ENCODE data around the gene NFKBIE.

GRCh38 chr6:44227148-44227793, 38.1 kb downstream of the NFKBIE start:
- TF ChIP-seq CTCF (IDR thresholded peaks at IDR 0.05) (no peak), POLR2A (IDR thresholded peaks at IDR 0.05) (no peak)
